Panc1 (cell line): ENCODE measurements around the gene DDX59. TPM values are rescaled to one million over a fixed set of nuclear protein-coding genes. Genes with fewer than 3 reads are reported as not detected.

Source experiments
- ATAC-seq: fragments of 200-7000 bp; cut with Tn5 transposase; 2 replicates; pipeline ENCODE4 v1.9.1; 2020; ENCODE audit warnings: mild to moderate bottlenecking, moderate library complexity
- BruUV-seq: library from RNA; stranded (reverse); fragments of 400-500 nt; replicated peaks from 2 replicates; lab custom pipeline; 2021; lab: Mats Ljungman, UMichigan
- CTCF ChIA-PET: fragments of 300-600 bp; sonication (Branson Sonifier 250); formaldehyde crosslinking; loops from one replicate; lab custom pipeline; 2022; ENCODE audit warnings: antibody characterized with exemption; lab: Charles Lee
- POLR2A ChIA-PET: fragments of 300-600 bp; sonication (Branson Sonifier 250); formaldehyde crosslinking; loops from one replicate; lab custom pipeline; 2022; ENCODE audit warnings: antibody characterized with exemption; lab: Charles Lee
- DNase-seq: peaks from one replicate; pipeline ENCODE4 v3.0.0-alpha.2; 2010; ENCODE audit warnings: low read depth, low spot score
- H3K27ac ChIP-seq: 2 replicates; pipeline ENCODE4 v1.5.1; 2011; ENCODE audit warnings: mild to moderate bottlenecking, low read length, inconsistent platforms
- H3K27me3 ChIP-seq: fragments of 200-500 bp; sonication (Bioruptor generic); 2 replicates; pipeline ENCODE4 v1.6.0; 2014; ENCODE audit warnings: low read length, inconsistent platforms; ENCODE audit not compliant: control insufficient read depth, insufficient read depth
- H3K36me3 ChIP-seq: fragments of 200-500 bp; sonication (Bioruptor generic); 2 replicates; pipeline ENCODE4 v1.5.1; 2014; ENCODE audit warnings: inconsistent platforms, mild to moderate bottlenecking, low read length, moderate library complexity; ENCODE audit not compliant: control insufficient read depth, insufficient read depth
- H3K4me1 ChIP-seq: 2 replicates; pipeline ENCODE4 v1.5.1; 2011; ENCODE audit warnings: inconsistent platforms, mild to moderate bottlenecking, low read length, moderate library complexity; ENCODE audit not compliant: control insufficient read depth, insufficient read depth
- H3K4me3 ChIP-seq, 2 experiments: 2 replicates each; pipeline ENCODE4 v1.5.1; 2011 to 2012; ENCODE audit warnings: low read depth in 2 of 2, low read length in 2 of 2, mild to moderate bottlenecking in 2 of 2, inconsistent platforms in 1 of 2, moderate library complexity in 1 of 2
- H3K9me3 ChIP-seq: fragments of 200-500 bp; sonication (Bioruptor generic); 2 replicates; pipeline ENCODE4 v1.5.1; 2014; ENCODE audit warnings: low read depth, mild to moderate bottlenecking, inconsistent platforms, low read length, moderate library complexity; ENCODE audit not compliant: control insufficient read depth, insufficient read depth
- POLR2AphosphoS5 ChIP-seq: IDR thresholded peaks from 2 replicates; pipeline ENCODE4 v1.6.1; 2012; ENCODE audit warnings: mild to moderate bottlenecking, low read depth, low read length, moderate library complexity
- SIN3A ChIP-seq: IDR thresholded peaks from 2 replicates; pipeline ENCODE4 v1.6.1; 2012; ENCODE audit warnings: low read depth, mild to moderate bottlenecking, low read length, moderate library complexity, borderline replicate concordance; ENCODE audit not compliant: insufficient read depth
- TCF7L2 ChIP-seq: IDR thresholded peaks from 2 replicates; pipeline ENCODE4 v1.6.1; 2011; ENCODE audit warnings: mild to moderate bottlenecking, low read depth, low read length, inconsistent platforms
- in situ Hi-C: cut with HindIII; loops from 2 replicates; pipeline ENCODE4 v1.10.0; 2016; ENCODE audit warnings: low sequenced_read_pairs, low pct_unique_long_range_greater_than_20kb
- intact Hi-C: fragments of 100-400 bp; cut with micrococcal nuclease; formaldehyde crosslinking; loops from one replicate; pipeline ENCODE4 v1.10.0; 2022; ENCODE audit not compliant: unreplicated experiment
- total RNA-seq: library from RNA; stranded (reverse); gene quantifications from one replicate; pipeline ENCODE4 v1.2.1, GENCODE V29; 2021; ENCODE audit not compliant: unreplicated experiment
- TF ChIP-seq, protein P1 (sequence below), 2 experiments: IDR thresholded peaks; 2 replicates each; pipeline ENCODE4 v1.6.1; 2011 to 2012; ENCODE audit warnings: low read depth in 2 of 2, control low read depth in 1 of 2, low read length in 1 of 2, mild to moderate bottlenecking in 1 of 2, moderate library complexity in 1 of 2; ENCODE audit not compliant: insufficient read depth in 1 of 2
- TF ChIP-seq, protein P2 (sequence below): fragments of 450-650 bp; IDR thresholded peaks from 2 replicates; pipeline ENCODE4 v1.5.1; 2017; ENCODE audit warnings: mild to moderate bottlenecking

DDX59 gene
- total RNA-seq, 1 experiment from 2014 or later, result 26.4 TPM

DNA sequence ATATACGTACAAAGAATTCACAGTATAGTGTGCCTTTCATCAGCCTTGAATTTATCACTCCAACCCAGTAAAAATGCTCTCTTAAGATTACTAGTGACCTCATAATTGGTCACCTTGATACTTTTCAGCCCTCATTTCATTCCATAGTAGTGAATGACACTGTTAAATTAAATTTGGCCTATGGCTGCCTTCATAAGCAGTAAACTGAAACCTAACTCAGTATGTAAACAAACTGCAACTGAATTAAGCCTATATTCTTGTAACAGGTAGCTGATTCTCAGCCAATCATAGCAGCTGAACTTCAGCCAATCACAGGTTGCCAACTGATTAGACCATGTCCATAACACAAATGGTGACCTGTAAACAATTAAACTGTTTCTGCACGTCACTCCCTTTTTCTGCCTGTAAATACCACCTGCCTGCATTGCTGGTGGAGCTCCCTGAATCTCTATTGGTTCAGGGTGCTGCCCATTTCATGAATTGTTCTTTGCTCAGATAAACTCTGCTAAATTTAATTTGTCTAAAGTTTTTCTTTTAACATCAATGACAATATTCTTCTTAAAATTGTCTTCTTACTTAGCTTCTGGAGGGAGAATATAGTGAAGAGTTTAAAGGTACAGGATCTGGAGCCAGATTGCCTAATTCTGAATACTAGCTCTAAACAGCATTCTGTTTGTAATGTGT, 44.9 kb upstream of the DDX59 start (continued):
- TF ChIP-seq POLR2AphosphoS5, result no peak

DNA sequence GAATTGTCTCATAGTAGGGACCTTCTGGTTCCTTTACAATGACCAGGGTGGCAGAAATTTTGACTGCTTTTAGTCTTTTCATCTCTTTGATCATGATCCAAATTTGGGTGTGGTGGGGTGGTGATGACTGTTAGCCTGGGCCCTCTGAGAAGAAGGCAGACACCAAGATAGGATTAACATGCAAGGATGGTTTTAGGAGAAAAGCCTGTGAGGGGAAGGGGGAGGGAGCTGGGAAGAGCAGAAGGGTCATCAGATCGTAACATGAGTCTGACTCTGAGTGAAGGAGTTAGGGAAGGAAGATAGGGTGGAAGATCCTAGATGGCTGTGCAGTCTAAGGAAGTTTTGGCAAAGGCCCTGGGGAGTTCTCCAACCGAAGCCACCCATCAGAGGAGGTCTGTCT, 40.5 kb upstream of the DDX59 start:
- H3K27ac ChIP-seq, result no peak overlapping the region
- H3K4me3 ChIP-seq, result no peak overlapping the region
- no peaks in the 10 kb centered on the region for H3K4me1 ChIP-seq
- no TSS peak for BruUV-seq
- DNase-seq, result no peak
- intact Hi-C loops (no loop called here), in situ Hi-C loops (no loop called here)
- TF ChIP-seq POLR2AphosphoS5 (no peak), TCF7L2 (no peak), SIN3A (no peak)
- TF ChIP-seq, protein P1, sequence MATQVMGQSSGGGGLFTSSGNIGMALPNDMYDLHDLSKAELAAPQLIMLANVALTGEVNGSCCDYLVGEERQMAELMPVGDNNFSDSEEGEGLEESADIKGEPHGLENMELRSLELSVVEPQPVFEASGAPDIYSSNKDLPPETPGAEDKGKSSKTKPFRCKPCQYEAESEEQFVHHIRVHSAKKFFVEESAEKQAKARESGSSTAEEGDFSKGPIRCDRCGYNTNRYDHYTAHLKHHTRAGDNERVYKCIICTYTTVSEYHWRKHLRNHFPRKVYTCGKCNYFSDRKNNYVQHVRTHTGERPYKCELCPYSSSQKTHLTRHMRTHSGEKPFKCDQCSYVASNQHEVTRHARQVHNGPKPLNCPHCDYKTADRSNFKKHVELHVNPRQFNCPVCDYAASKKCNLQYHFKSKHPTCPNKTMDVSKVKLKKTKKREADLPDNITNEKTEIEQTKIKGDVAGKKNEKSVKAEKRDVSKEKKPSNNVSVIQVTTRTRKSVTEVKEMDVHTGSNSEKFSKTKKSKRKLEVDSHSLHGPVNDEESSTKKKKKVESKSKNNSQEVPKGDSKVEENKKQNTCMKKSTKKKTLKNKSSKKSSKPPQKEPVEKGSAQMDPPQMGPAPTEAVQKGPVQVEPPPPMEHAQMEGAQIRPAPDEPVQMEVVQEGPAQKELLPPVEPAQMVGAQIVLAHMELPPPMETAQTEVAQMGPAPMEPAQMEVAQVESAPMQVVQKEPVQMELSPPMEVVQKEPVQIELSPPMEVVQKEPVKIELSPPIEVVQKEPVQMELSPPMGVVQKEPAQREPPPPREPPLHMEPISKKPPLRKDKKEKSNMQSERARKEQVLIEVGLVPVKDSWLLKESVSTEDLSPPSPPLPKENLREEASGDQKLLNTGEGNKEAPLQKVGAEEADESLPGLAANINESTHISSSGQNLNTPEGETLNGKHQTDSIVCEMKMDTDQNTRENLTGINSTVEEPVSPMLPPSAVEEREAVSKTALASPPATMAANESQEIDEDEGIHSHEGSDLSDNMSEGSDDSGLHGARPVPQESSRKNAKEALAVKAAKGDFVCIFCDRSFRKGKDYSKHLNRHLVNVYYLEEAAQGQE (IDR thresholded peaks at IDR 0.05; ENCODE audit: insufficient read depth in 1 of 2, low read depth in 2 of 2, low read length in 1 of 2), result no peak
- TF ChIP-seq, protein P2, sequence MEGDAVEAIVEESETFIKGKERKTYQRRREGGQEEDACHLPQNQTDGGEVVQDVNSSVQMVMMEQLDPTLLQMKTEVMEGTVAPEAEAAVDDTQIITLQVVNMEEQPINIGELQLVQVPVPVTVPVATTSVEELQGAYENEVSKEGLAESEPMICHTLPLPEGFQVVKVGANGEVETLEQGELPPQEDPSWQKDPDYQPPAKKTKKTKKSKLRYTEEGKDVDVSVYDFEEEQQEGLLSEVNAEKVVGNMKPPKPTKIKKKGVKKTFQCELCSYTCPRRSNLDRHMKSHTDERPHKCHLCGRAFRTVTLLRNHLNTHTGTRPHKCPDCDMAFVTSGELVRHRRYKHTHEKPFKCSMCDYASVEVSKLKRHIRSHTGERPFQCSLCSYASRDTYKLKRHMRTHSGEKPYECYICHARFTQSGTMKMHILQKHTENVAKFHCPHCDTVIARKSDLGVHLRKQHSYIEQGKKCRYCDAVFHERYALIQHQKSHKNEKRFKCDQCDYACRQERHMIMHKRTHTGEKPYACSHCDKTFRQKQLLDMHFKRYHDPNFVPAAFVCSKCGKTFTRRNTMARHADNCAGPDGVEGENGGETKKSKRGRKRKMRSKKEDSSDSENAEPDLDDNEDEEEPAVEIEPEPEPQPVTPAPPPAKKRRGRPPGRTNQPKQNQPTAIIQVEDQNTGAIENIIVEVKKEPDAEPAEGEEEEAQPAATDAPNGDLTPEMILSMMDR, result no peak
- no peaks in the 10 kb centered on the region for H3K9me3 ChIP-seq
- no peak for ATAC-seq
- no peaks in the 10 kb centered on the region for H3K36me3 ChIP-seq
- H3K27me3 ChIP-seq, result no peaks in the 10 kb centered on the region
- ChIA-PET POLR2A (no interaction called here), CTCF (no interaction called here)

DNA sequence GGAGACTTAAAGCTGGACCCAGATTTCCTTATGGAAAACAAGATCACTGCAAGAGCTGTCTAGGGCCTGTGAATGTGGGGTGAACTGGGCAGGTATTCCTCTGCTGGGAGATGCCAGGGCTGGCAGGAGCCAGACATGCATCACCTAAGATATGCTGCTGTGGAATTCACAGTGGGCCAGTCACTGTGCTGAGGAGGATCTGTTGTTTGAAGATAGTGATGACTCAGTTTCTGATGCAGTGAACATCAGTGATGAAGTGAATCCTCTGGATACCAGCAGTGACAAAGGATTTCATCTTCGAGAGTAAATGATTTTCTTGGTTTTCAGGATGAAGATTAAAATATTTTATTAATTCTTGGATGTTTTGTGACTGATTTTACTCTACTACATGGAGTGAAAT, 39.1 kb upstream of the DDX59 start:
- ChIA-PET POLR2A (no interaction called here), CTCF (no interaction called here)
- Histone ChIP-seq H3K9me3 (no peaks in the 10 kb centered on the region), H3K36me3 (no peaks in the 10 kb centered on the region), H3K27me3 (no peaks in the 10 kb centered on the region), H3K4me3 (no peak overlapping the region), H3K27ac (no peak overlapping the region), H3K4me1 (no peaks in the 10 kb centered on the region)
- DNase-seq (no peak), ATAC-seq (no peak)
- TF ChIP-seq TCF7L2, result no peak
- TF ChIP-seq, protein P1 (IDR thresholded peaks at IDR 0.05; ENCODE audit: insufficient read depth in 1 of 2, low read depth in 2 of 2, low read length in 1 of 2), result no peak
- no peak for TF ChIP-seq SIN3A
- TF ChIP-seq, protein P2, result no peak
- no peak for TF ChIP-seq POLR2AphosphoS5
- in situ Hi-C loops, result no loop called here
- intact Hi-C loops, result no loop called here
- no TSS peak for BruUV-seq
